ENCODE data around the gene PRKAR1A.
"Not testable (repeated sequence)": the region's sequence is repeated elsewhere in the genome, so short reads cannot be mapped to it uniquely, and the experiment has no call there.

PRKAR1A gene

GRCh38 chr17:68484458-68484857 is 27.8 kb upstream of the PRKAR1A start:
- TF ChIP-seq CTCF (IDR thresholded peaks at IDR 0.05; ENCODE audit: low read depth, low read length), result no peak
- no peak overlapping the region for H3K4me3 ChIP-seq (ENCODE audit: low read depth, low read length)

DNA sequence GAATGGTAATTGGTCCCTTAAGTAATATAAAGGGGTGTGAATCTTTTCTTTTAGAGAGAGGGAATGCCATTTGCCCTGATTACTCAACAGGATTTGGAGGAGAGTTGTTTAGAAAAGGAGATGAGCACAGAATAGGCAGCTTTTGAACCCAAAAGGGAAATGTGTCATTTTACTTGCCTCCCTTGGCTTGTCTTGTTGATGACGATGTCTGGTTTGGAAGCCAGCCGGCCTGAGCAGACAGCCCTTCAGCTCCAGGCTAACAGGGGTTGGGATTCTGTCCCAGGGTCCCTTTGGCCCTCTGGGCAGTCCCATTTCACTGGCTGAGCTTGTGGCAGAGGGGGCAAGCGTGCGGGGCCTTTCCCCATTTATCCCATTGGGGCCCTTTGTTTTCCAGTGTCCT is 22.3 kb upstream of the PRKAR1A start:
- no peak for TF ChIP-seq CTCF (IDR thresholded peaks at IDR 0.05; ENCODE audit: low read depth, low read length)
- no peak overlapping the region for H3K4me3 ChIP-seq (ENCODE audit: low read depth, low read length)

GRCh38 chr17:68491381-68492231 is 20.6 kb upstream of the PRKAR1A start:
- no peak overlapping the region for H3K4me3 ChIP-seq (ENCODE audit: low read depth, low read length)
- TF ChIP-seq CTCF (IDR thresholded peaks at IDR 0.05; ENCODE audit: low read depth, low read length), result no peak

- not testable (repeated sequence) for H3K4me3 ChIP-seq (ENCODE audit: low read depth, low read length)
These were observed 19.7 kb upstream of the PRKAR1A start for GRCh38 chr17:68492394-68493054.

DNA sequence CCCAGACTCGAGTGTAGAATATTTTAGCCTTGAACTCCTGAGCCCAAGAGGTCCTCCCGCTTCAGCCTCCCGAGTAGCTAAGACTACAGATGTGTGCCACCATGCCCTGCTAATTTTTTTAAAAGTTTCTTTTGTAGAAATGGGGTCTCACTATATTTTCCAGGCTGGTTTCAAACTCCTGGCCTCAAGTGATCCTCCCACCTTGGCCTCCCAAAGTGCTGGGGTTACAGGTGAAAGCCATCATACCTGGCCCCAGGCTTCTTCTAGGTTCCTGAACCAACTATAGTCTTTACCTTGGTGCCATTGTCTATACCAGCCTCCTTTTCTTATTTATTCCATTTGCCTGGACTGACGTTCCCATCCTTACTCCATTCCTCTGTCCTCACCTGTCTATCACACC is 17.1 kb upstream of the PRKAR1A start:
- TF ChIP-seq CTCF (IDR thresholded peaks at IDR 0.05; ENCODE audit: low read depth, low read length), result no peak

GRCh38 chr17:68497885-68498319 is 14.3 kb upstream of the PRKAR1A start:
- no peak for TF ChIP-seq CTCF (IDR thresholded peaks at IDR 0.05; ENCODE audit: low read depth, low read length)
- H3K4me3 ChIP-seq (ENCODE audit: low read depth, low read length), result no peak overlapping the region

More for the DNA sequence above, 17.1 kb upstream of the PRKAR1A start:
- H3K4me3 ChIP-seq (ENCODE audit: low read depth, low read length), result no peak overlapping the region

DNA sequence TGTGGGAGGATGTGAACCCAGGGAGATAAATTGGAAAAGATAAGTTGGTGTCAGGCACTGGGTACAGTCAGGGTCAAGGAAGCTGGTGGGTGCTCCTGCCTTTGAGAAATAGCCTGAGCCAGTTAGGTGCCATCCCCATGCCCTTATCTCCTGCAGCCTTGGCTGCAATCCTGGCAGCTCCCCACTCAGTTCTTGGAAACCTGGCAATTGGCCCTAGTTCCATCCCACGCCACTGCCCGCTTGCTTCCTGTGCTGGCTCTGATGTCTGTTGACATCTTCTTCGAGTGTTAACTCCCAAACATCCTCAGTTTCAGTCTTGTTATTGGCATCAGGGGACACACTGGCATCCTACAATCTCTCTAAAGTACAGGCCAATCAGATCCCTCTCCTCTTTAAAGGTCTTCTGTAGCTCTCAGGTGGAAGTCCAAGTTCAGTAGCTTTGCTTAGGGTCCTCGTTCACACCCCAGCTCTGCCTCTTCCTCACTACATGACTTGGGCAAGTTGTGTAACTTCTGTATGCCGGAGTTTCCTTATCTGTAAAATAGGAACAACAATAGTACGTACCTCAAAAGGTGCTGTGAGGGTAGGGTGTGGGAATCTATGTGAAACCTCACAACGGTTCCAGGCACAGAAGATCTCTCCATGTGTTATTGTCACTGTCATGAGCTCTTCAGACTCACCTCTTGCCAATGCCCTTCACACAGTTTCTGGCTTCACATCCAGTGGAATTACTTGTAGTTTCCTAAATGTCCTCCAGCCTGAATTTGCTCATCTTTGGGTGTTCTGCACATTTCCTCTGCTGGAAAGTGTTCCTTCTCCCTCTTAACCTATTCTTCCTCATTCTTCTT is 13.5 kb upstream of the PRKAR1A start:
- no peak for TF ChIP-seq CTCF (IDR thresholded peaks at IDR 0.05; ENCODE audit: low read depth, low read length)
- H3K4me3 ChIP-seq (ENCODE audit: low read depth, low read length), result no peak overlapping the region

All from WI38 (cell line).